ENCODE measurements around the gene DENND4C. TPM values are rescaled to one million over a fixed set of nuclear protein-coding genes. Genes with fewer than 3 reads are reported as not detected.

The DENND4C gene
- total RNA-seq, 2 experiments from 2014 or later: 18.8 to 28.6 TPM

DNA sequence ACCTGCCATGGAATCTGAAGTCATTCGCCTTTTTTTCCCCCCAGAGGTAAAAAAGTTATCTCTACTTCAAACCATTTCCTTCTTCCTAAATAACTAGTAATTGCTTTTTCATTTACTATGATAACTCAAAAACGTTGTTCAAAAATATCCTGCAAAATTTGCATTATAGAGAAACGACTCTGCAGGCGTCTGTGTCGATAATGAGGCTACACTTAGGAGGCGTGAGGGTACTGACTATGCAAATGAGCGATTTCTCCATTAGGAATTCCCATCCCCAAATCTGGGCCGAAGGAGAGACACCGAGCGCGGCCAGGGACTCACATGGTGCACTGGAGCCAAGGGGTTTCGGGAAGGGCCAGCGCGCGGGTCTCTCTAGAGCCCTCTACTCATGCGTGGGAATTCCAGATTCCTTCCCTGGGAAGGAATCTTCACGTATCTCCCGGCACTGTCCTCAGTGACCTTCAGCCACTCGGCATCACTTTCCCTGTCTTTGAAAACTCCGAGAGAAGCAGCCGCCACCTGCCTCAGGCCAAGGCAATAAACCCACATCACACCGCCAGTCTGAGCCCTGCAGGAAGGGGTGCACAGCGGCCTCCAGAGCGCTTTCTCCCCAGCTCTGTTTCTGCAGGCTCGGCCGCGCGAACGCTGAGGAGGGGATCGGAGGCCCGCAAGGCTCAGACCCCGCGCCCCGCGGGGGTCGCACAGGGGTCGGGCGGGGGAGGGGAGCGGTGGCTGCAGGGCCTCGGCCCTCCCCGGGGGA, 718 bp upstream of the DENND4C start:
- Histone ChIP-seq H4K20me1 (ENCODE audit: insufficient read depth, low read length) (peaks cover 14% of the 10 kb centered on the region; the same call in 1 of the 2 replicates), H3K27ac (ENCODE audit: low read depth, low read length, poor library complexity, severe bottlenecking) (peak overlapping the region; percentile 45), H2AFZ (ENCODE audit: low read length) (peak overlapping the region; percentile 87), H3K4me2 (ENCODE audit: low read length) (peak overlapping the region; percentile 88), H3K36me3 (ENCODE audit: insufficient read depth, low read length) (no peaks in the 10 kb centered on the region), H3K4me1 (ENCODE audit: insufficient read depth, low read length, poor library complexity, severe bottlenecking) (peaks cover 29% of the 10 kb centered on the region), H3K4me3 (ENCODE audit: low read depth, low read length, poor library complexity, severe bottlenecking) (peak overlapping the region; percentile 81), H3K9me3 (ENCODE audit: low read length) (no peaks in the 10 kb centered on the region), H3K9me2 (ENCODE audit: insufficient read depth, low read length) (no peaks in the 10 kb centered on the region), H3K79me2 (ENCODE audit: insufficient read depth, low read depth, low read length) (peaks cover 39% of the 10 kb centered on the region)
- intact Hi-C loops (cut with micrococcal nuclease; ENCODE audit: unreplicated experiment): loop anchor here (2.0 kb wide), 3 partner anchors 127 to 151 kb away; partner anchors contain the start of genes HAUS6 and RPS6
- TF ChIP-seq EZH2phosphoT487 (IDR thresholded peaks at IDR 0.05; ENCODE audit: borderline replicate concordance, low read depth, low read length): no peak
- TF ChIP-seq, protein P1, sequence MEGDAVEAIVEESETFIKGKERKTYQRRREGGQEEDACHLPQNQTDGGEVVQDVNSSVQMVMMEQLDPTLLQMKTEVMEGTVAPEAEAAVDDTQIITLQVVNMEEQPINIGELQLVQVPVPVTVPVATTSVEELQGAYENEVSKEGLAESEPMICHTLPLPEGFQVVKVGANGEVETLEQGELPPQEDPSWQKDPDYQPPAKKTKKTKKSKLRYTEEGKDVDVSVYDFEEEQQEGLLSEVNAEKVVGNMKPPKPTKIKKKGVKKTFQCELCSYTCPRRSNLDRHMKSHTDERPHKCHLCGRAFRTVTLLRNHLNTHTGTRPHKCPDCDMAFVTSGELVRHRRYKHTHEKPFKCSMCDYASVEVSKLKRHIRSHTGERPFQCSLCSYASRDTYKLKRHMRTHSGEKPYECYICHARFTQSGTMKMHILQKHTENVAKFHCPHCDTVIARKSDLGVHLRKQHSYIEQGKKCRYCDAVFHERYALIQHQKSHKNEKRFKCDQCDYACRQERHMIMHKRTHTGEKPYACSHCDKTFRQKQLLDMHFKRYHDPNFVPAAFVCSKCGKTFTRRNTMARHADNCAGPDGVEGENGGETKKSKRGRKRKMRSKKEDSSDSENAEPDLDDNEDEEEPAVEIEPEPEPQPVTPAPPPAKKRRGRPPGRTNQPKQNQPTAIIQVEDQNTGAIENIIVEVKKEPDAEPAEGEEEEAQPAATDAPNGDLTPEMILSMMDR (conservative IDR thresholded peaks at IDR 0.05; ENCODE audit: low read length): no peak
- DNase-seq (ENCODE audit: low spot score): peak; percentile 81
- POLR2A ChIA-PET: interaction anchor here (0.6 to 1.5 kb wide), 2 partner anchors 11 to 16 kb away, joined by 3 to 4 read pairs; no protein-coding TSS in a partner anchor
- CTCF ChIA-PET (ENCODE audit: unreplicated experiment): no interaction called here
- BruUV-seq (replicated peaks): no TSS peak

- intact Hi-C loops (cut with micrococcal nuclease; ENCODE audit: unreplicated experiment): loop anchor here (2.0 kb wide), 3 partner anchors 129 to 149 kb away; partner anchors contain the start of genes HAUS6 and RPS6
- no TSS peak for BruUV-seq (replicated peaks)
- H3K79me2 ChIP-seq (ENCODE audit: insufficient read depth, low read depth, low read length): peaks cover 52% of the 10 kb centered on the region
Measured at GRCh38 chr9:19231126-19231903, 822 bp downstream of the DENND4C start.

More at GRCh38 chr9:19231126-19231903, 822 bp downstream of the DENND4C start:
- peak; percentile 34 for DNase-seq (ENCODE audit: low spot score)
- Histone ChIP-seq H4K20me1 (ENCODE audit: insufficient read depth, low read length) (peaks cover 14% of the 10 kb centered on the region; the same call in 1 of the 2 replicates), H2AFZ (ENCODE audit: low read length) (peak overlapping the region; percentile 72), H3K4me3 (ENCODE audit: low read depth, low read length, poor library complexity, severe bottlenecking) (peak overlapping the region; percentile 81), H3K4me2 (ENCODE audit: low read length) (peak overlapping the region; percentile 88), H3K4me1 (ENCODE audit: insufficient read depth, low read length, poor library complexity, severe bottlenecking) (peaks cover 29% of the 10 kb centered on the region), H3K9me2 (ENCODE audit: insufficient read depth, low read length) (no peaks in the 10 kb centered on the region), H3K27ac (ENCODE audit: low read depth, low read length, poor library complexity, severe bottlenecking) (peak overlapping the region; percentile 45), H3K36me3 (ENCODE audit: insufficient read depth, low read length) (no peaks in the 10 kb centered on the region), H3K9me3 (ENCODE audit: low read length) (no peaks in the 10 kb centered on the region)
- TF ChIP-seq, protein P1 (conservative IDR thresholded peaks at IDR 0.05; ENCODE audit: low read length): no peak
- no peak for TF ChIP-seq EZH2phosphoT487 (IDR thresholded peaks at IDR 0.05; ENCODE audit: borderline replicate concordance, low read depth, low read length)
- POLR2A ChIA-PET: interaction anchor here (0.6 to 1.5 kb wide), 4 partner anchors 13 to 795 kb away, joined by 3 to 6 read pairs (median 4); partner anchors contain the start of gene RRAGA
- CTCF ChIA-PET (ENCODE audit: unreplicated experiment): no interaction called here
